ENCODE data around the gene CACNA2D3.

Gene CACNA2D3

GRCh38 chr3:54259636-54260035, 137.3 kb downstream of the CACNA2D3 start:
- H3K27me3 ChIP-seq (ENCODE audit: low read length): no peaks in the 10 kb centered on the region
- H3K9ac ChIP-seq (ENCODE audit: low read length): no peak overlapping the region

GRCh38 chr3:54261141-54261540, 138.8 kb downstream of the CACNA2D3 start:
- no peaks in the 10 kb centered on the region for H3K79me2 ChIP-seq (ENCODE audit: insufficient read depth, low read length)
- TF ChIP-seq EZH2phosphoT487 (conservative IDR thresholded peaks at IDR 0.05; ENCODE audit: low read length) (no peak), CTCF (IDR thresholded peaks at IDR 0.05; ENCODE audit: insufficient read depth, low read length, poor library complexity, severe bottlenecking) (no peak)
- no peak overlapping the region for H3K4me3 ChIP-seq (ENCODE audit: insufficient read depth, low read length, poor library complexity, severe bottlenecking)
- H3K27me3 ChIP-seq (ENCODE audit: low read length): no peaks in the 10 kb centered on the region
- no peaks in the 10 kb centered on the region for H3K9me3 ChIP-seq (ENCODE audit: insufficient read depth, low read length)
- H3K4me2 ChIP-seq (ENCODE audit: low read depth, low read length, poor library complexity, severe bottlenecking): no peak overlapping the region
- no peaks in the 10 kb centered on the region for H3K9me2 ChIP-seq (replicated peaks; ENCODE audit: insufficient read depth, low read length)
- no peaks in the 10 kb centered on the region for H4K20me1 ChIP-seq (ENCODE audit: low read depth, low read length)
- H3K27ac ChIP-seq (ENCODE audit: low read depth, low read length): no peak overlapping the region
- H3K36me3 ChIP-seq (ENCODE audit: low read length): no peaks in the 10 kb centered on the region
- no peaks in the 10 kb centered on the region for H3F3A ChIP-seq (ENCODE audit: insufficient read depth)
- no peak overlapping the region for H2AFZ ChIP-seq (ENCODE audit: low read depth, low read length, severe bottlenecking)
- H3K9ac ChIP-seq (ENCODE audit: low read length): no peak overlapping the region

More at GRCh38 chr3:54259636-54260035, 137.3 kb downstream of the CACNA2D3 start:
- H4K20me1 ChIP-seq (ENCODE audit: low read depth, low read length): no peaks in the 10 kb centered on the region
- H3K36me3 ChIP-seq (ENCODE audit: low read length): no peaks in the 10 kb centered on the region
- H2AFZ ChIP-seq (ENCODE audit: low read depth, low read length, severe bottlenecking): no peak overlapping the region
- no peaks in the 10 kb centered on the region for H3K9me3 ChIP-seq (ENCODE audit: insufficient read depth, low read length)
- no peaks in the 10 kb centered on the region for H3K9me2 ChIP-seq (replicated peaks; ENCODE audit: insufficient read depth, low read length)
- H3K79me2 ChIP-seq (ENCODE audit: insufficient read depth, low read length): no peaks in the 10 kb centered on the region
- H3F3A ChIP-seq (ENCODE audit: insufficient read depth): no peaks in the 10 kb centered on the region
- H3K27ac ChIP-seq (ENCODE audit: low read depth, low read length): no peak overlapping the region
- H3K4me3 ChIP-seq (ENCODE audit: insufficient read depth, low read length, poor library complexity, severe bottlenecking): no peak overlapping the region
- H3K4me2 ChIP-seq (ENCODE audit: low read depth, low read length, poor library complexity, severe bottlenecking): no peak overlapping the region
- TF ChIP-seq EZH2phosphoT487 (conservative IDR thresholded peaks at IDR 0.05; ENCODE audit: low read length) (no peak), CTCF (IDR thresholded peaks at IDR 0.05; ENCODE audit: insufficient read depth, low read length, poor library complexity, severe bottlenecking) (no peak)

GRCh38 chr3:54262541-54262940, 140.2 kb downstream of the CACNA2D3 start:
- H3K36me3 ChIP-seq (ENCODE audit: low read length): no peaks in the 10 kb centered on the region
- no peaks in the 10 kb centered on the region for H3K27me3 ChIP-seq (ENCODE audit: low read length)
- H3K27ac ChIP-seq (ENCODE audit: low read depth, low read length): no peak overlapping the region
- no peaks in the 10 kb centered on the region for H3K9me2 ChIP-seq (replicated peaks; ENCODE audit: insufficient read depth, low read length)
- H4K20me1 ChIP-seq (ENCODE audit: low read depth, low read length): no peaks in the 10 kb centered on the region
- no peaks in the 10 kb centered on the region for H3K9me3 ChIP-seq (ENCODE audit: insufficient read depth, low read length)
- H3K79me2 ChIP-seq (ENCODE audit: insufficient read depth, low read length): no peaks in the 10 kb centered on the region
- H3K9ac ChIP-seq (ENCODE audit: low read length): no peak overlapping the region
- TF ChIP-seq EZH2phosphoT487 (conservative IDR thresholded peaks at IDR 0.05; ENCODE audit: low read length) (no peak), CTCF (IDR thresholded peaks at IDR 0.05; ENCODE audit: insufficient read depth, low read length, poor library complexity, severe bottlenecking) (no peak)
- H3F3A ChIP-seq (ENCODE audit: insufficient read depth): no peaks in the 10 kb centered on the region
- H2AFZ ChIP-seq (ENCODE audit: low read depth, low read length, severe bottlenecking): no peak overlapping the region
- H3K4me2 ChIP-seq (ENCODE audit: low read depth, low read length, poor library complexity, severe bottlenecking): no peak overlapping the region
- H3K4me3 ChIP-seq (ENCODE audit: insufficient read depth, low read length, poor library complexity, severe bottlenecking): no peak overlapping the region

All from SU-DHL-6 (cell line).